Measurements from ENCODE around the gene UGT1A7. TPM values are rescaled to one million over a fixed set of nuclear protein-coding genes. Genes with fewer than 3 reads are reported as not detected.
A peak's percentile ranks its signal among the peaks of the same experiment; 100 is the strongest.

Gene UGT1A7
- total RNA-seq, 6 experiments from 2014 or later = 1.3 to 6.9 (median 4.6) TPM

DNA sequence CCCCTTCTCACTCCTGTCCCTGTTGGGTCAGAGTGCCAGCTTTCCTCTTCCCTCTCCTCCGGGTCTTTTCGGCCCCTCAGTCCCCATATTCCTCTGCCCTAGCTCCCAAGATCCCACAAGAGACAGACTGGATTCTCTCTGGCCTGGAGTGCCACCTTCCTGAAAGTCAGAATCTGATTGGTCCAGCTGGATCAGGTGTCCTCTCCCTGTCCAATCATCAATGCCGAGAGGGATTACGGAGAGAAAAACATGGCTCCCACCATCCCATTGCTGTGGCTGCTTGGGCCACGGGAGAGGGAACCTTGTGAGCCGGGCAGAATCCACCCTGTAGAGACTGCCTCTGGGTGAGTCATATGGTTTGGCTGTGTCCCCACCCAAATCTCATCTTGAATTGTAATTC lies 93.7 kb downstream of the UGT1A7 start:
- intact Hi-C loops (cut with DNase I) = no loop called here
- DNase-seq = no peak
- no peak overlapping the region for H3K27ac ChIP-seq
- no peaks in the 10 kb centered on the region for H3K9me3 ChIP-seq
- no peak overlapping the region for H3K4me3 ChIP-seq
- peak in 2 of 4 donors; percentile 31 to 38 for ATAC-seq
- TF ChIP-seq, protein P1, sequence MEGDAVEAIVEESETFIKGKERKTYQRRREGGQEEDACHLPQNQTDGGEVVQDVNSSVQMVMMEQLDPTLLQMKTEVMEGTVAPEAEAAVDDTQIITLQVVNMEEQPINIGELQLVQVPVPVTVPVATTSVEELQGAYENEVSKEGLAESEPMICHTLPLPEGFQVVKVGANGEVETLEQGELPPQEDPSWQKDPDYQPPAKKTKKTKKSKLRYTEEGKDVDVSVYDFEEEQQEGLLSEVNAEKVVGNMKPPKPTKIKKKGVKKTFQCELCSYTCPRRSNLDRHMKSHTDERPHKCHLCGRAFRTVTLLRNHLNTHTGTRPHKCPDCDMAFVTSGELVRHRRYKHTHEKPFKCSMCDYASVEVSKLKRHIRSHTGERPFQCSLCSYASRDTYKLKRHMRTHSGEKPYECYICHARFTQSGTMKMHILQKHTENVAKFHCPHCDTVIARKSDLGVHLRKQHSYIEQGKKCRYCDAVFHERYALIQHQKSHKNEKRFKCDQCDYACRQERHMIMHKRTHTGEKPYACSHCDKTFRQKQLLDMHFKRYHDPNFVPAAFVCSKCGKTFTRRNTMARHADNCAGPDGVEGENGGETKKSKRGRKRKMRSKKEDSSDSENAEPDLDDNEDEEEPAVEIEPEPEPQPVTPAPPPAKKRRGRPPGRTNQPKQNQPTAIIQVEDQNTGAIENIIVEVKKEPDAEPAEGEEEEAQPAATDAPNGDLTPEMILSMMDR (IDR thresholded peaks at IDR 0.05) = no peak
- TF ChIP-seq POLR2A (IDR thresholded peaks at IDR 0.05) = no peak
- 74% methylated on average over 2 of the region's 6 CpGs for WGBS (ENCODE audit: insufficient coverage, low coverage, low lambda C conversion rate, missing lambda C conversion rate)
- peaks cover 0 to 35% (median 11%) of the 10 kb centered on the region in 4 donors for H3K36me3 ChIP-seq
- H3K4me1 ChIP-seq = no peaks in the 10 kb centered on the region
- H3K27me3 ChIP-seq = no peaks in the 10 kb centered on the region

DNA sequence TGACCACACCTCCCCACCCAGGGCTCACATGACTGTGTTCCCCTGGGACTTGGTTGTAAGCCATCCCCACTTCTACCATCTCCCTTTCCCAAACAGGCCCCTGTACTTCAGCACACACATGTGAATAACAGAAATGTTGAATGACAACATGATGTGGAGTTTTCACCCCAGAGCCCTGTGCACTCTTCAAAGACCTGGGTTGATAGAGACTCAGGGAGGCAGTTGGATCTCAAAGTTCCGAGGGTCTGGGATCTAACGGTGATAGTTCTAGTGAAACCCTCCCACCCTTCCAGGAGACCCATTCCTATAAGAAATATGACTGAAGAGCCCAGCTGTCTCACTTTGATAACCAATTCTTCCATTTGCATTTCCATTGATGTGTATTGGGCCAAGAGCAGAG lies 96.3 kb downstream of the UGT1A7 start, which contains the start of gene MROH2A:
MROH2A (plus strand) TSS at position 301 of the 400 bp plus-strand sequence. CDS start 1,029 bp downstream, outside the sequence.
- WGBS (ENCODE audit: insufficient coverage, low coverage, low lambda C conversion rate, missing lambda C conversion rate) = 95% methylated on average over 2 of the region's 2 CpGs
- Histone ChIP-seq H3K27ac (no peak within 1 kb of the TSS), H3K9me3 (no peaks in the 10 kb centered on the region), H3K36me3 (peaks cover 0 to 9% (median under 1%) of the 10 kb centered on the region in 4 donors), H3K4me1 (no peaks in the 10 kb centered on the region), H3K27me3 (no peaks in the 10 kb centered on the region), H3K4me3 (no peak within 1 kb of the TSS)
- intact Hi-C loops (cut with DNase I) = no loop called here
- DNase-seq (no peak), ATAC-seq (no peak)
- no peak for TF ChIP-seq POLR2A (IDR thresholded peaks at IDR 0.05)
- TF ChIP-seq, protein P1 (IDR thresholded peaks at IDR 0.05) = no peak

DNA sequence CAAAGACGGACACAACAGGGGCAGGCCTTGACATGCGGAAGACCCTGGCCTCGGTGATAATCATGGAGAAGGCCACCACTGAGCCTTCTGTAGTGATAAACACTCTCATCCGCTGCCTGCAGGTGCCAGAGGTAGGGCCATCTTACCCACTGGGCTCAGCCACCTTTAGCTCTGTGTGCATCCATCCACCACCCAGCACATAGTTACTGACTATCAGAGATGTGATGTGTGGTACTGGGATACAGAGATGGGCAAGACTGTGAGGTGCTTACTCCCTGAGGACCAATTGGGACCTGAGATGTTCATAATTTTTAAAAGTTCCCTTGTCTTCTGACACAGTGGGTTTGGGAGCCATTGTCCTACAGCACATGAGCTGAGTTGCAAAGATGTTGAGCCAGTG lies 98.0 kb downstream of the UGT1A7 start:
- 85% methylated on average over 4 of the region's 4 CpGs for WGBS (ENCODE audit: insufficient coverage, low coverage, low lambda C conversion rate, missing lambda C conversion rate)
- TF ChIP-seq POLR2A (IDR thresholded peaks at IDR 0.05) = no peak
- TF ChIP-seq, protein P1 (IDR thresholded peaks at IDR 0.05) = no peak

DNA sequence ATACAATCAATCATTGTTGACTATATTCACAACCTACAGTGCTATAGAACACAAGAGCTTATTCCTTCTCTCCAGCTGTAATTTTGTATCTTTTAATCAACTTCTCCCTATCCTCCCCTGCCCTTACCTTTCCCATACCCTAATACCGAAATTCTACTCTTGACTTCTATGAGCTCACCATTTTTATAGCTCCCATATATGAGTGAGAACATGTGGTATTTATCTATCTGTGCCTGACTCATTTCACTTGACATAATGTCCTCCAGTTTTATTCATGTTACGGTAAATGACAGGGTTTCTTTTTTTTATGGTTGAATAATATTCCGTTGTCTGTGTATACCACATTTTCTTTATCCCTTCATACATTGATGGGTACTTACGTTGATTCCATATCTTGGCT lies 99.1 kb downstream of the UGT1A7 start:
- no peaks in the 10 kb centered on the region for H3K4me1 ChIP-seq
- H3K27ac ChIP-seq = no peak overlapping the region
- intact Hi-C loops (cut with DNase I) = no loop called here
- no peak overlapping the region for H3K4me3 ChIP-seq
- TF ChIP-seq, protein P1 (IDR thresholded peaks at IDR 0.05) = no peak
- TF ChIP-seq POLR2A (IDR thresholded peaks at IDR 0.05) = no peak
- DNase-seq (no peak), ATAC-seq (no peak)
- H3K27me3 ChIP-seq = no peaks in the 10 kb centered on the region
- H3K36me3 ChIP-seq = no peaks in the 10 kb centered on the region
- 83% methylated on average over 4 of the region's 4 CpGs for WGBS (ENCODE audit: insufficient coverage, low coverage, low lambda C conversion rate, missing lambda C conversion rate)
- H3K9me3 ChIP-seq = no peaks in the 10 kb centered on the region

More for the DNA sequence above, 98.0 kb downstream of the UGT1A7 start:
- no peak overlapping the region for H3K27ac ChIP-seq
- intact Hi-C loops (cut with DNase I) = no loop called here
- H3K4me3 ChIP-seq = no peak overlapping the region
- ATAC-seq (no peak), DNase-seq (no peak)
- H3K27me3 ChIP-seq = no peaks in the 10 kb centered on the region
- no peaks in the 10 kb centered on the region for H3K36me3 ChIP-seq
- H3K4me1 ChIP-seq = no peaks in the 10 kb centered on the region
- no peaks in the 10 kb centered on the region for H3K9me3 ChIP-seq

DNA sequence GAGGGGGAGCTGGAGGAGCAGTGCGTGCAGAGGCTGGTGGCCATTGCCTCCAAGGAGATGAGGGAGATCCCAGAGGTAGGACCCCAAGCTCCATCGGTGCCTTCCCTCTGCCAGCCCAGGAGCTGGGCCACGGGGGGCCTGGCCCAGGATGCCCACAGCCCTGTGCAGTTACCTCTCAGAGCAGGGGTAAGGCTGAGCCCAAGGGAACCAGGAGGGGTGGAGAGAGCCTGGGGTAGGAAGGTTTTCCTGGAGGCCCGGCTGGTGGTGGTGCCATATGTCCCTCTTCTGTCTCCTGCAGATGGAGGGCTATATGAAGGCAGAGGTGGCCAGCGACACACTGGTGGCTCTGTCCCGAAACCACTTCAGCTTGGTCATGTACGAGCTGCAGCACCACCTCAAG lies 107.9 kb downstream of the UGT1A7 start:
- ATAC-seq = peak in 1 of 4 donors; percentile 15
- WGBS (ENCODE audit: insufficient coverage, low coverage, low lambda C conversion rate, missing lambda C conversion rate) = no CpG with 5 or more reads among the region's 7 CpGs

More for the DNA sequence above, 107.9 kb downstream of the UGT1A7 start:
- no peak overlapping the region for H3K4me3 ChIP-seq
- DNase-seq = no peak
- no peaks in the 10 kb centered on the region for H3K4me1 ChIP-seq
- H3K27ac ChIP-seq = no peak overlapping the region
- intact Hi-C loops (cut with DNase I) = no loop called here
- TF ChIP-seq POLR2A (IDR thresholded peaks at IDR 0.05) = no peak
- TF ChIP-seq, protein P1 (IDR thresholded peaks at IDR 0.05) = no peak
- H3K9me3 ChIP-seq = no peaks in the 10 kb centered on the region
- no peaks in the 10 kb centered on the region for H3K27me3 ChIP-seq
- no peaks in the 10 kb centered on the region for H3K36me3 ChIP-seq

All from right lobe of liver (tissue), 6 donors.